Dermis blood vessel endothelial cell (primary cell): ENCODE measurements around the gene ANKRD13A. TPM values are rescaled to one million over a fixed set of nuclear protein-coding genes. Genes with fewer than 3 reads are reported as not detected.
"Not testable (repeated sequence)": the region's sequence is repeated elsewhere in the genome, so short reads cannot be mapped to it uniquely, and the experiment has no call there.

ENCODE experiments used
- DNase-seq: peaks from one replicate; pipeline ENCODE4 v3.0.0; 2010
- total RNA-seq: library from RNA; depleted of rRNA; stranded (reverse); fragments of >200 nt; gene quantifications from 2 replicates; pipeline ENCODE4 v1.2.3, GENCODE V29; 2014

ANKRD13A gene
- total RNA-seq, 1 donor from 2014 or later, result 68.9 TPM

DNA sequence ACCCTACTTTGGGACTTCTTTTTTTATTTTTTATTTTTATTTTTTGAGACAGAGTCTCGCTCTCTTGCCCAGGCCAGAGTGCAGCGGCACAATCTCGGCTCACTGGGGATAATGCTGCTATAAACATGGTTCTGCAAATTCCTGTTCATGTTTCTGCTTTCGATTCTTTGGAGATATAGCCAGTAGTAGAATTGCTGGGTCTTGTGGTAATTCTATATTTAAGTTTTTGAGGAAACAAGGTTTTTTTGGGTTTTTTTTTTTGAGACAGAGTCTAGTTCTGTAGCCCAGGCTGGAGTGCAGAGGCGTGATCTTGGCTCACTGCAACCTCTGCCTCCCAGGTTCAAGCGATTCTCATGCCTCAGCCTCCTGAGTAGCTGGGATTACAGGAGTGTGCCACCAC is 89.0 kb downstream of the ANKRD13A start:
- DNase-seq, result not testable (repeated sequence)

DNA sequence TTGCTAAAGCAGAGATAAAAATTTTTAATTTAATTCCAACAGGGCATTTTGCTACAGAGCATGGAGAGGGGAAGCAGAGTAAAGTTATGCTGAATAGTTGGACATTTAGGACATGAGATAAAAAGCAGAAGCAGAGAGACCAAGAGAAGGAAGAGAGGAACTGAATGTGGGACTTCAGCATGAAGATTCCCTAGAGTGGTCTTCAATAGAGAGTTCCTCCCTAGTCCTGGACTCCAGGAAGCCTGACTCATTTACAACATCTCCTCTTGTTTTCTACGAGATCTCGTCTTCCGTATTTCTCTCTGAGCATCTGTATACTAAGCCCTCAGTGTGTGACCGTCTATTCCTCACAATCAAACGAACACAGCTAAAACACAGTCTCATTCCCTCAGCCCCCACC is 89.7 kb downstream of the ANKRD13A start:
- no peak for DNase-seq

Other genes with a start within 250 kb of the ANKRD13A start
- gene TRPV4, start 166.0 kb upstream of the ANKRD13A start, total RNA-seq, result 1.4 and 2.5 TPM in 2 replicates
- gene GLTP, start 118.9 kb upstream of the ANKRD13A start, total RNA-seq, result 60.4 and 79.8 TPM in 2 replicates
- gene TCHP, start 99.2 kb upstream of the ANKRD13A start, total RNA-seq, result 7.5 and 17.4 TPM in 2 replicates
- 54.6 and 61.4 TPM in 2 replicates for gene GIT2, start 3.1 kb upstream of the ANKRD13A start, total RNA-seq
- 12.6 and 23.5 TPM in 2 replicates for gene C12orf76, start 49.1 kb downstream of the ANKRD13A start, total RNA-seq
- 8.2 and 10.2 TPM in 2 replicates for gene IFT81, start 124.9 kb downstream of the ANKRD13A start, total RNA-seq